Keratinocyte (primary cell): ENCODE data around the gene INPP4B. TPM values are rescaled to one million over a fixed set of nuclear protein-coding genes. Genes with fewer than 3 reads are reported as not detected.
"Not testable (repeated sequence)": the region's sequence is repeated elsewhere in the genome, so short reads cannot be mapped to it uniquely, and the experiment has no call there.

ENCODE experiments used
- DNase-seq: peaks from one replicate; pipeline ENCODE4 v3.0.0-alpha.2; 2011; ENCODE audit warnings: low read depth, missing footprints, low spot score
- FAIRE-seq: peaks from 2 replicates; lab custom pipeline; 2011; peaks lifted over from hg19 to GRCh38; lab: Jason Lieb, UNC
- H2AFZ ChIP-seq: 2 replicates; pipeline ENCODE4 v1.6.0; 2012; ENCODE audit warnings: low read length, control low read depth, inconsistent platforms; ENCODE audit not compliant: control insufficient read depth
- H3K27ac ChIP-seq: 2 replicates; pipeline ENCODE4 v1.5.1; 2011; ENCODE audit warnings: low read length; ENCODE audit not compliant: control insufficient read depth, insufficient read depth
- H3K27me3 ChIP-seq: 3 replicates; pipeline ENCODE4 v1.6.0; 2011; ENCODE audit warnings: low read length; ENCODE audit not compliant: control insufficient read depth, insufficient read depth; ENCODE audit errors: extremely low read depth
- H3K36me3 ChIP-seq, 2 experiments: 2 replicates in 1 of 2; 3 replicates in 1 of 2; pipeline ENCODE4 v1.5.1; 2011; ENCODE audit warnings: low read length in 2 of 2, mild to moderate bottlenecking in 1 of 2; ENCODE audit not compliant: control insufficient read depth in 2 of 2, insufficient read depth in 2 of 2; ENCODE audit errors: extremely low read depth in 1 of 2
- H3K4me1 ChIP-seq: 3 replicates; pipeline ENCODE4 v1.5.1; 2011; ENCODE audit warnings: low read length; ENCODE audit not compliant: control insufficient read depth, insufficient read depth; ENCODE audit errors: extremely low read depth
- H3K4me2 ChIP-seq: 3 replicates; pipeline ENCODE4 v1.6.0; 2011; ENCODE audit warnings: low read depth, low read length; ENCODE audit not compliant: control insufficient read depth, insufficient read depth; ENCODE audit errors: extremely low read depth
- H3K4me3 ChIP-seq, 3 experiments: fragments of 200-600 bp in 1 of 3; sonication (generic) in 1 of 3; 2 replicates in 2 of 3; 3 replicates in 1 of 3; pipeline ENCODE4 v1.5.1; 2011 to 2016; ENCODE audit warnings: low read length in 3 of 3, mild to moderate bottlenecking in 3 of 3, control low read depth in 2 of 3, inconsistent platforms in 1 of 3, low read depth in 1 of 3, mixed read lengths in 1 of 3, mixed run types in 1 of 3, moderate library complexity in 1 of 3; ENCODE audit not compliant: control insufficient read depth in 2 of 3, insufficient read depth in 2 of 3; ENCODE audit errors: extremely low read depth in 1 of 3
- H3K79me2 ChIP-seq: 2 replicates; pipeline ENCODE4 v1.6.0; 2012; ENCODE audit warnings: low read length; ENCODE audit not compliant: control insufficient read depth, insufficient read depth
- H3K9ac ChIP-seq: 3 replicates; pipeline ENCODE4 v1.6.0; 2011; ENCODE audit warnings: low read length; ENCODE audit not compliant: control insufficient read depth, insufficient read depth; ENCODE audit errors: extremely low read depth
- H3K9me1 ChIP-seq: 3 replicates; pipeline ENCODE4 v1.6.0; 2011; ENCODE audit warnings: low read length; ENCODE audit not compliant: control insufficient read depth, insufficient read depth; ENCODE audit errors: extremely low read depth
- H3K9me3 ChIP-seq: 2 replicates; pipeline ENCODE4 v1.5.1; 2012; ENCODE audit warnings: low read depth, low read length; ENCODE audit not compliant: control insufficient read depth
- H4K20me1 ChIP-seq: 3 replicates; pipeline ENCODE4 v1.6.0; 2011; ENCODE audit warnings: low read length; ENCODE audit not compliant: control insufficient read depth, insufficient read depth; ENCODE audit errors: extremely low read depth
- CTCF ChIP-seq, 3 experiments: IDR thresholded peaks in 1 of 3; conservative IDR thresholded peaks in 1 of 3; optimal IDR thresholded peaks in 1 of 3; 2 replicates in 2 of 3; 3 replicates in 1 of 3; pipeline versions ENCODE3 to v1.5.1; 2011; ENCODE audit warnings: low read length in 3 of 3, mild to moderate bottlenecking in 3 of 3, moderate library complexity in 2 of 3, control low read depth in 1 of 3, inconsistent platforms in 1 of 3; ENCODE audit not compliant: insufficient read depth in 2 of 3; ENCODE audit errors: extremely low read depth in 1 of 3
- EZH2 ChIP-seq: IDR thresholded peaks from one replicate; pipeline ENCODE4 v1.6.1; 2012; ENCODE audit warnings: inconsistent platforms, mild to moderate bottlenecking, low read length, moderate library complexity
- dilution Hi-C: fragments of 300-500 bp; cut with MboI; formaldehyde crosslinking; loops from one replicate; pipeline ENCODE4 v1.7.0; 2020; ENCODE audit warnings: low sequenced_read_pairs; ENCODE audit not compliant: extremely low pct_ligation_motif_present
- polyA plus RNA-seq, 5 experiments: library from polyadenylated mRNA; depleted of rRNA in 3 of 5; stranded (reverse) in 3 of 5; stranded (forward) in 1 of 5; unstranded in 1 of 5; fragments of >200 nt; gene quantifications; 1 replicate in 1 of 5; 2 replicates in 3 of 5; 3 replicates in 1 of 5; pipeline versions ENCODE4 v1.2.1 to v1.2.3, GENCODE V29; 2011 to 2012; ENCODE audit warnings: missing spikeins in 2 of 5, low read depth in 1 of 5, low replicate concordance in 1 of 5

INPP4B gene
- polyA plus RNA-seq, 1 donor (not counting 4 experiments of a cell fraction or from before 2014, with no cell fraction given): 50.2 TPM

GRCh38 chr4:142645475-142646108, 200.5 kb downstream of the INPP4B start:
- Histone ChIP-seq H3K27ac (no peak overlapping the region), H3K9me1 (no peaks in the 10 kb centered on the region), H3K9me3 (no peaks in the 10 kb centered on the region), H3K79me2 (no peaks in the 10 kb centered on the region), H3K4me2 (no peak overlapping the region), H3K36me3 (no peaks in the 10 kb centered on the region), H3K9ac (no peak overlapping the region), H3K27me3 (no peaks in the 10 kb centered on the region), H3K4me3 (no peak overlapping the region), H4K20me1 (no peaks in the 10 kb centered on the region), H2AFZ (peak overlapping the region; percentile 0), H3K4me1 (no peaks in the 10 kb centered on the region)
- dilution Hi-C loops: no loop called here
- no peak for DNase-seq
- TF ChIP-seq CTCF (optimal IDR thresholded peaks at IDR 0.05 in 1 of 3, IDR thresholded peaks at IDR 0.05 in 1 of 3, conservative IDR thresholded peaks at IDR 0.05 in 1 of 3; ENCODE audit: extremely low read depth in 1 of 3, insufficient read depth in 2 of 3, low read length in 3 of 3) (no peak), EZH2 (no peak)
- no peak for FAIRE-seq

- H2AFZ ChIP-seq, H3K9me1 ChIP-seq, H3K36me3 ChIP-seq, H3K27ac ChIP-seq, H3K4me1 ChIP-seq, H4K20me1 ChIP-seq, H3K4me3 ChIP-seq, FAIRE-seq, dilution Hi-C loops, H3K4me2 ChIP-seq, H3K9me3 ChIP-seq, H3K9ac ChIP-seq, DNase-seq, H3K27me3 ChIP-seq, H3K79me2 ChIP-seq: not testable (repeated sequence)
Measured at GRCh38 chr4:142644628-142645027, 201.5 kb downstream of the INPP4B start.

GRCh38 chr4:142637614-142638013, 208.5 kb downstream of the INPP4B start:
- Histone ChIP-seq H3K27ac (no peak overlapping the region), H3K4me2 (no peak overlapping the region), H3K4me1 (no peaks in the 10 kb centered on the region), H3K9ac (no peak overlapping the region), H3K9me3 (no peaks in the 10 kb centered on the region), H3K4me3 (no peak overlapping the region), H3K36me3 (no peaks in the 10 kb centered on the region), H3K79me2 (no peaks in the 10 kb centered on the region), H3K27me3 (no peaks in the 10 kb centered on the region), H2AFZ (no peak overlapping the region), H4K20me1 (no peaks in the 10 kb centered on the region), H3K9me1 (no peaks in the 10 kb centered on the region)
- FAIRE-seq: no peak
- TF ChIP-seq EZH2 (no peak), CTCF (optimal IDR thresholded peaks at IDR 0.05 in 1 of 3, IDR thresholded peaks at IDR 0.05 in 1 of 3, conservative IDR thresholded peaks at IDR 0.05 in 1 of 3; ENCODE audit: extremely low read depth in 1 of 3, insufficient read depth in 2 of 3, low read length in 3 of 3) (no peak)
- no peak for DNase-seq
- dilution Hi-C loops: no loop called here
